ENCODE data around the gene SLC30A2. TPM values are rescaled to one million over a fixed set of nuclear protein-coding genes. Genes with fewer than 3 reads are reported as not detected.

Gene SLC30A2
- total RNA-seq, 1 experiment from 2014 or later: 3.0 TPM

GRCh38 chr1:26036756-26037281, 9.1 kb downstream of the SLC30A2 start:
- Mint-ChIP-seq H3K27me3 (ENCODE audit: insufficient read depth, unreplicated experiment) (no peaks in the 10 kb centered on the region), H3K27ac (ENCODE audit: unreplicated experiment) (no peak overlapping the region), H3K4me1 (ENCODE audit: low read depth, unreplicated experiment) (peaks cover 8% of the 10 kb centered on the region), H3K4me3 (ENCODE audit: unreplicated experiment) (peak overlapping the region; percentile 88), H3K36me3 (ENCODE audit: insufficient read depth, unreplicated experiment) (no peaks in the 10 kb centered on the region), H3K9me3 (ENCODE audit: unreplicated experiment) (no peaks in the 10 kb centered on the region)
- TF ChIP-seq CTCF (IDR thresholded peaks at IDR 0.05; ENCODE audit: insufficient read depth in 1 of 2, low read depth in 1 of 2, low read length in 1 of 2, severe bottlenecking in 1 of 2, unreplicated experiment in 1 of 2): no peak
- intact Hi-C loops (cut with micrococcal nuclease; ENCODE audit: unreplicated experiment): loop anchor here (5.0 kb wide), 1 partner anchor 125 kb away; no protein-coding TSS in a partner anchor
- Histone ChIP-seq H3K4me3 (ENCODE audit: low read depth, low read length) (no peak overlapping the region), H3K36me3 (ENCODE audit: control insufficient read depth, insufficient read depth, low read length) (no peaks in the 10 kb centered on the region), H3K27me3 (replicated peaks; ENCODE audit: control insufficient read depth, insufficient read depth, low read length) (no peaks in the 10 kb centered on the region), H3K4me1 (peaks cover 9% of the 10 kb centered on the region), H3K9me3 (no peaks in the 10 kb centered on the region)
- CTCF ChIA-PET: interaction anchor here (0.6 to 3.4 kb wide), 11 partner anchors 9 to 380 kb away, joined by 3 to 77 read pairs (median 5); partner anchors contain the start of genes CEP85, SLC30A2 and ZNF593
- POLR2A ChIA-PET: interaction anchor here (0.5 to 0.7 kb wide), 3 partner anchors 102 to 290 kb away, joined by 3 to 6 read pairs (median 5); no protein-coding TSS in a partner anchor
- BruUV-seq (replicated peaks): no TSS peak
- no peak for DNase-seq

GRCh38 chr1:26035959-26036755, 9.8 kb downstream of the SLC30A2 start:
- Histone ChIP-seq H3K36me3 (ENCODE audit: control insufficient read depth, insufficient read depth, low read length) (no peaks in the 10 kb centered on the region), H3K27me3 (replicated peaks; ENCODE audit: control insufficient read depth, insufficient read depth, low read length) (no peaks in the 10 kb centered on the region), H3K9me3 (no peaks in the 10 kb centered on the region), H3K4me1 (peaks cover 9% of the 10 kb centered on the region), H3K4me3 (ENCODE audit: low read depth, low read length) (peak overlapping the region; percentile 86)
- peak overlapping the region; percentile 56 for H3K27ac Mint-ChIP-seq (ENCODE audit: unreplicated experiment)
- no peaks in the 10 kb centered on the region for H3K36me3 Mint-ChIP-seq (ENCODE audit: insufficient read depth, unreplicated experiment)
- no TSS peak for BruUV-seq (replicated peaks)
- H3K4me1 Mint-ChIP-seq (ENCODE audit: low read depth, unreplicated experiment): peaks cover 8% of the 10 kb centered on the region
- H3K9me3 Mint-ChIP-seq (ENCODE audit: unreplicated experiment): no peaks in the 10 kb centered on the region
- intact Hi-C loops (cut with micrococcal nuclease; ENCODE audit: unreplicated experiment): loop anchor here (1.0 to 5.0 kb wide), 3 partner anchors 69 to 126 kb away; no protein-coding TSS in a partner anchor
- peak; percentile 86 to 90 for TF ChIP-seq CTCF (IDR thresholded peaks at IDR 0.05; ENCODE audit: insufficient read depth in 1 of 2, low read depth in 1 of 2, low read length in 1 of 2, severe bottlenecking in 1 of 2, unreplicated experiment in 1 of 2)
- CTCF ChIA-PET: interaction anchor here (0.7 to 3.4 kb wide), 15 partner anchors 9 to 198 kb away, joined by 3 to 77 read pairs (median 5); partner anchors contain the start of genes CEP85, SLC30A2 and ZNF593
- peak overlapping the region; percentile 88 for H3K4me3 Mint-ChIP-seq (ENCODE audit: unreplicated experiment)
- POLR2A ChIA-PET: interaction anchor here (0.7 to 1.0 kb wide), 2 partner anchors 109 to 219 kb away, joined by 5 to 6 read pairs; no protein-coding TSS in a partner anchor
- no peaks in the 10 kb centered on the region for H3K27me3 Mint-ChIP-seq (ENCODE audit: insufficient read depth, unreplicated experiment)
- DNase-seq: peak; percentile 80 to 85

Measured in Caco-2 (cell line).